ENCODE results near the gene FARSA. TPM values are rescaled to one million over a fixed set of nuclear protein-coding genes. Genes with fewer than 3 reads are reported as not detected.
A peak's percentile ranks its signal among the peaks of the same experiment; 100 is the strongest.

The FARSA gene
- total and polyA plus RNA-seq, 2 of the 8 experiments (the other 6 are each of a cell fraction or from before 2014, with no cell fraction given) = 61.0 to 103 TPM

DNA sequence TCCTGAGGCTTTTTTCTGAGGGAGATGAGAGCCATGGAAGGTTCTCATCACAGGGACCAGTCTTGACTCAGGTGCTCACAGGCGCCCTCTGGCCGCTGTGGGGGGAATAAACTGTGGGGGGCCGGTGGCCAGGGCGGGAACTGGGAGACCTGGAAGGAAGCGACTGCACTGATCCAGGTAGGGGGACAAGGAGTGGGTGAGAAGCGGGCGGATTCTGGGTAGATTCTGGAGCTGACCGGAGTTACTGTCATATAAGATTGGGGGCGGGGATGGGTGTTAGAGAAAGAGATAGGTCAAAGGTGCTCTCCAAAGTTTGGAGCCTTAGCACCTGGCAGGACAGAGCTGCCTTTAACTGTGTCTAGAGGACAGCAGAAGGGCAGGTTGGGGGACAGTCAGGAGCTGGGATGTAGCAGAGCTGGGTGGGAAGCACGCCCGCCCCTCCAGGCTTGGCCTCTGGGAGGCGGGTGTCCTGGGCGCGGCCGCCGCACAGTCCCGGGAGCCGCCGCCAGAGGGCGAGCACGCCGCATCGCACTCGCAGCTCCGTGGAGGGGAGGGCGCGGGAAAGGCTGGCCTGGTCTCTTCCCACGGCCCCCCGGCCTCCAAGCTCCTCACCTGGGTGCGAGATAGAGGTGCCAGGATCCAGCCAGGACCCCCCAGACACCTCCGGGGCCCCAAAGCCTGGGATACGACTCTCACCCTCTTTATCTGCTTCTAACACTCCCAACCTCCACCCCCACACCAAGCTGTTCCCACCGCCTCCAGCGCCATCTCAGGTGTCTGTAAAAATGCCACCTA, 31.7 kb upstream of the FARSA start (continued):
- TF ChIP-seq CTBP2 (IDR thresholded peaks at IDR 0.05; ENCODE audit: borderline replicate concordance, insufficient read depth, insufficient read length, low read length) (peak; percentile 54), BRCA1 (IDR thresholded peaks at IDR 0.05; ENCODE audit: low read depth, low read length) (no peak), TAF7 (optimal IDR thresholded peaks at IDR 0.05; ENCODE audit: borderline replicate concordance, low read depth, low read length) (peak; percentile 63), GABPA (IDR thresholded peaks at IDR 0.05; ENCODE audit: borderline replicate concordance, insufficient read depth, low read length) (no peak), YY1 (IDR thresholded peaks at IDR 0.05; ENCODE audit: low read depth, low read length) (no peak; the same call in 1 of the 2 replicates), NANOG (IDR thresholded peaks at IDR 0.05; ENCODE audit: insufficient read depth, low read depth, low read length, poor library complexity, severe bottlenecking) (peak; percentile 46), TAF1 (IDR thresholded peaks at IDR 0.05; ENCODE audit: low read depth, low read length) (0 out of 2 replicates have a peak, but pooled peaks have one; percentile 20), RAD21 (IDR thresholded peaks at IDR 0.05 in 1 of 2, conservative IDR thresholded peaks at IDR 0.05 in 1 of 2; ENCODE audit: low read depth in 2 of 2, low read length in 2 of 2) (peak; percentile 54 to 65), BACH1 (IDR thresholded peaks at IDR 0.05; ENCODE audit: low read length) (peak; percentile 50; the same call in 1 of the 2 replicates), ASH2L (IDR thresholded peaks at IDR 0.05; ENCODE audit: low read length) (no peak), KDM4A (IDR thresholded peaks at IDR 0.05; ENCODE audit: low read depth, low read length, severe bottlenecking) (peak; percentile 28), ZNF274 (IDR thresholded peaks at IDR 0.05; ENCODE audit: borderline replicate concordance, extremely low read depth, low read length) (no peak), CHD1 (IDR thresholded peaks at IDR 0.05; ENCODE audit: low read depth, low read length) (no peak), SRF (IDR thresholded peaks at IDR 0.05; ENCODE audit: low read depth, low read length) (0 out of 2 replicates have a peak, but pooled peaks have one; percentile 8), RFX5 (IDR thresholded peaks at IDR 0.05; ENCODE audit: borderline replicate concordance, low read depth, low read length) (no peak), CHD2 (IDR thresholded peaks at IDR 0.05; ENCODE audit: low read length) (no peak)
- TF ChIP-seq, protein P1, sequence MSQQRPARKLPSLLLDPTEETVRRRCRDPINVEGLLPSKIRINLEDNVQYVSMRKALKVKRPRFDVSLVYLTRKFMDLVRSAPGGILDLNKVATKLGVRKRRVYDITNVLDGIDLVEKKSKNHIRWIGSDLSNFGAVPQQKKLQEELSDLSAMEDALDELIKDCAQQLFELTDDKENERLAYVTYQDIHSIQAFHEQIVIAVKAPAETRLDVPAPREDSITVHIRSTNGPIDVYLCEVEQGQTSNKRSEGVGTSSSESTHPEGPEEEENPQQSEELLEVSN (IDR thresholded peaks at IDR 0.05) = no peak
- TF ChIP-seq, protein P2, sequence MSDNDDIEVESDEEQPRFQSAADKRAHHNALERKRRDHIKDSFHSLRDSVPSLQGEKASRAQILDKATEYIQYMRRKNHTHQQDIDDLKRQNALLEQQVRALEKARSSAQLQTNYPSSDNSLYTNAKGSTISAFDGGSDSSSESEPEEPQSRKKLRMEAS (IDR thresholded peaks at IDR 0.05) = peak; percentile 44; the same call in 1 of the 2 replicates
- TF ChIP-seq, protein P3, sequence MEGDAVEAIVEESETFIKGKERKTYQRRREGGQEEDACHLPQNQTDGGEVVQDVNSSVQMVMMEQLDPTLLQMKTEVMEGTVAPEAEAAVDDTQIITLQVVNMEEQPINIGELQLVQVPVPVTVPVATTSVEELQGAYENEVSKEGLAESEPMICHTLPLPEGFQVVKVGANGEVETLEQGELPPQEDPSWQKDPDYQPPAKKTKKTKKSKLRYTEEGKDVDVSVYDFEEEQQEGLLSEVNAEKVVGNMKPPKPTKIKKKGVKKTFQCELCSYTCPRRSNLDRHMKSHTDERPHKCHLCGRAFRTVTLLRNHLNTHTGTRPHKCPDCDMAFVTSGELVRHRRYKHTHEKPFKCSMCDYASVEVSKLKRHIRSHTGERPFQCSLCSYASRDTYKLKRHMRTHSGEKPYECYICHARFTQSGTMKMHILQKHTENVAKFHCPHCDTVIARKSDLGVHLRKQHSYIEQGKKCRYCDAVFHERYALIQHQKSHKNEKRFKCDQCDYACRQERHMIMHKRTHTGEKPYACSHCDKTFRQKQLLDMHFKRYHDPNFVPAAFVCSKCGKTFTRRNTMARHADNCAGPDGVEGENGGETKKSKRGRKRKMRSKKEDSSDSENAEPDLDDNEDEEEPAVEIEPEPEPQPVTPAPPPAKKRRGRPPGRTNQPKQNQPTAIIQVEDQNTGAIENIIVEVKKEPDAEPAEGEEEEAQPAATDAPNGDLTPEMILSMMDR (IDR thresholded peaks at IDR 0.05; ENCODE audit: control extremely low read depth in 1 of 3, insufficient read depth in 1 of 3, low read depth in 1 of 3, low read length in 3 of 3) = peak; percentile 92 to 99 (median 99)
